HL-60 (cell line): ENCODE measurements around the gene CDC26.

ENCODE experiments used
- DNase-seq, 2 experiments: peaks; one replicate each; pipeline ENCODE4 v3.0.0-alpha.2; 2010 to 2020; ENCODE audit warnings: low read depth in 1 of 2, low spot score in 1 of 2
- H3K27ac ChIP-seq: fragments of 250-450 bp; sonication (Bioruptor Pico); replicated peaks from 2 replicates; pipeline ENCODE4 v1.5.1; 2020; ENCODE audit warnings: mild to moderate bottlenecking, moderate library complexity
- H3K27me3 ChIP-seq: fragments of 250-450 bp; sonication (Bioruptor Pico); 2 replicates; pipeline ENCODE4 v1.5.1; 2021; ENCODE audit warnings: mild to moderate bottlenecking, moderate library complexity; ENCODE audit not compliant: insufficient read depth, poor library complexity, severe bottlenecking
- H3K4me3 ChIP-seq: replicated peaks from 2 replicates; pipeline ENCODE4 v1.5.1; 2011; ENCODE audit warnings: mild to moderate bottlenecking, control low read depth, low read length; ENCODE audit not compliant: insufficient read depth
- GABPA ChIP-seq: IDR thresholded peaks from 2 replicates; pipeline ENCODE4 v1.6.1; 2012; ENCODE audit warnings: low read depth
- POLR2AphosphoS5 ChIP-seq: IDR thresholded peaks from 2 replicates; pipeline ENCODE4 v1.6.1; 2012; ENCODE audit warnings: low read depth
- SPI1 ChIP-seq: IDR thresholded peaks from 2 replicates; pipeline ENCODE4 v1.6.1; 2012; ENCODE audit warnings: low read depth, mild to moderate bottlenecking, borderline replicate concordance
- TF ChIP-seq, protein P1 (sequence below): IDR thresholded peaks from one replicate; pipeline ENCODE4 v1.5.1; 2011; ENCODE audit warnings: low read length, control low read depth, inconsistent platforms; ENCODE audit not compliant: insufficient read depth
- TF ChIP-seq, protein P2 (sequence below): IDR thresholded peaks from 2 replicates; pipeline ENCODE4 v1.6.1; 2012; ENCODE audit warnings: low read depth; ENCODE audit not compliant: insufficient replicate concordance

The CDC26 gene

DNA sequence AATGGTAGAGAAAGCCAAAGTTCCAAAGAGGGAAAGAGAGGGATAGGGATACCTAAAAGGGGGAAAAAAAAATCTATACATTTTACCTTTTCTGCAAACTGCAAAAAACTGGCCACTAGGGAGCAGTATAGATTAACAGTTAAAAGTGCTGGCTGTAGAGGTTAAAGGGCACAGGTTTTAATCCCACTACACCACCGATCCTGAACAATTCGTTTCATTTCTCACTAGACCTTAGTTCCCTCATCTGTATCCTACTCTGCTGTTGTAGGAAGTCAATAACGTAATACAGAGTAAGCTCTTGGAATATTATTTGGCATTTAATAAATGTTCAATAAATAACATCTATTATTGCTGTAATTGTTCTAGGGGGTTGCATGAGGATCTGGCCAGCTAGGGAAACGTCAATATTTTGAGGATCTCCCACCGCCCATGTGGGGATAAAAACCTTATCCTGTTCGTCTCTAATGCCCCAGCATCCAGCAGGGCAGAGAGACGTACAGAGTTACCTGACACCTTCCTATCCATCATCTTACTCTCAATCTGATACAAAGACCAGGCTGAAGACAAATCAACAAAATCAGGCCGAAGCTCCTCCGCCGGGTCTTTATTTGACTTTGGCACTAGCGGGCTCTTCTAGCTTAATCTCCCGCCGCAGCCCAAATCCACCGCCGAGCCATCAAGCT, 757 bp downstream of the CDC26 start:
- peak overlapping the region; percentile 89 for H3K4me3 ChIP-seq
- DNase-seq, result peak in 1 of 2 experiments; percentile 61
- peak overlapping the region; percentile 92 for H3K27ac ChIP-seq
- TF ChIP-seq, protein P1, sequence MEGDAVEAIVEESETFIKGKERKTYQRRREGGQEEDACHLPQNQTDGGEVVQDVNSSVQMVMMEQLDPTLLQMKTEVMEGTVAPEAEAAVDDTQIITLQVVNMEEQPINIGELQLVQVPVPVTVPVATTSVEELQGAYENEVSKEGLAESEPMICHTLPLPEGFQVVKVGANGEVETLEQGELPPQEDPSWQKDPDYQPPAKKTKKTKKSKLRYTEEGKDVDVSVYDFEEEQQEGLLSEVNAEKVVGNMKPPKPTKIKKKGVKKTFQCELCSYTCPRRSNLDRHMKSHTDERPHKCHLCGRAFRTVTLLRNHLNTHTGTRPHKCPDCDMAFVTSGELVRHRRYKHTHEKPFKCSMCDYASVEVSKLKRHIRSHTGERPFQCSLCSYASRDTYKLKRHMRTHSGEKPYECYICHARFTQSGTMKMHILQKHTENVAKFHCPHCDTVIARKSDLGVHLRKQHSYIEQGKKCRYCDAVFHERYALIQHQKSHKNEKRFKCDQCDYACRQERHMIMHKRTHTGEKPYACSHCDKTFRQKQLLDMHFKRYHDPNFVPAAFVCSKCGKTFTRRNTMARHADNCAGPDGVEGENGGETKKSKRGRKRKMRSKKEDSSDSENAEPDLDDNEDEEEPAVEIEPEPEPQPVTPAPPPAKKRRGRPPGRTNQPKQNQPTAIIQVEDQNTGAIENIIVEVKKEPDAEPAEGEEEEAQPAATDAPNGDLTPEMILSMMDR, result peak; percentile 28
- no peak for TF ChIP-seq GABPA
- no peak for TF ChIP-seq POLR2AphosphoS5
- no peak for TF ChIP-seq SPI1
- no peaks in the 10 kb centered on the region for H3K27me3 ChIP-seq

DNA sequence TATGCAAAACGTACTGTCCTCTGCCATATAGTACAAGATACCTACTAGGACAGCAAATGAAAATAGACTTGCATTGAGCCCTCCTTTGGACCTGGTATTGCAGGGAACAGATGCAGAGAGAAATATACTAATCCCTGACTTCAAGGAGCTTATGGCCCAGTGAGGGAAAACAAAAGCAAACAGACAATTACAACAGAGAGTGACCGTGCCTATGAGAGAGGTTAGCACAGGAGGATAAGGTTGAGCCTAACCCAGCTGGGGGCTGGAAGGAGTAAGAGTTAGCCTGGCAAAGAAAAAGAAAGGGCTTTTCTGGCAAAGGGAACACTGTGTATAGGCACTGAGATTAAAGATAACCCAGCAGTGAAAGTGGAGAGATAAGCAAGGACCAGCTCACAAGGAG, 5.5 kb downstream of the CDC26 start:
- Histone ChIP-seq H3K4me3 (no peak overlapping the region), H3K27ac (no peak overlapping the region), H3K27me3 (no peaks in the 10 kb centered on the region)
- TF ChIP-seq SPI1, result no peak
- TF ChIP-seq, protein P1, result no peak
- TF ChIP-seq, protein P2, sequence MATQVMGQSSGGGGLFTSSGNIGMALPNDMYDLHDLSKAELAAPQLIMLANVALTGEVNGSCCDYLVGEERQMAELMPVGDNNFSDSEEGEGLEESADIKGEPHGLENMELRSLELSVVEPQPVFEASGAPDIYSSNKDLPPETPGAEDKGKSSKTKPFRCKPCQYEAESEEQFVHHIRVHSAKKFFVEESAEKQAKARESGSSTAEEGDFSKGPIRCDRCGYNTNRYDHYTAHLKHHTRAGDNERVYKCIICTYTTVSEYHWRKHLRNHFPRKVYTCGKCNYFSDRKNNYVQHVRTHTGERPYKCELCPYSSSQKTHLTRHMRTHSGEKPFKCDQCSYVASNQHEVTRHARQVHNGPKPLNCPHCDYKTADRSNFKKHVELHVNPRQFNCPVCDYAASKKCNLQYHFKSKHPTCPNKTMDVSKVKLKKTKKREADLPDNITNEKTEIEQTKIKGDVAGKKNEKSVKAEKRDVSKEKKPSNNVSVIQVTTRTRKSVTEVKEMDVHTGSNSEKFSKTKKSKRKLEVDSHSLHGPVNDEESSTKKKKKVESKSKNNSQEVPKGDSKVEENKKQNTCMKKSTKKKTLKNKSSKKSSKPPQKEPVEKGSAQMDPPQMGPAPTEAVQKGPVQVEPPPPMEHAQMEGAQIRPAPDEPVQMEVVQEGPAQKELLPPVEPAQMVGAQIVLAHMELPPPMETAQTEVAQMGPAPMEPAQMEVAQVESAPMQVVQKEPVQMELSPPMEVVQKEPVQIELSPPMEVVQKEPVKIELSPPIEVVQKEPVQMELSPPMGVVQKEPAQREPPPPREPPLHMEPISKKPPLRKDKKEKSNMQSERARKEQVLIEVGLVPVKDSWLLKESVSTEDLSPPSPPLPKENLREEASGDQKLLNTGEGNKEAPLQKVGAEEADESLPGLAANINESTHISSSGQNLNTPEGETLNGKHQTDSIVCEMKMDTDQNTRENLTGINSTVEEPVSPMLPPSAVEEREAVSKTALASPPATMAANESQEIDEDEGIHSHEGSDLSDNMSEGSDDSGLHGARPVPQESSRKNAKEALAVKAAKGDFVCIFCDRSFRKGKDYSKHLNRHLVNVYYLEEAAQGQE, result no peak
- no peak for TF ChIP-seq POLR2AphosphoS5
- no peak for TF ChIP-seq GABPA
- no peak for DNase-seq

DNA sequence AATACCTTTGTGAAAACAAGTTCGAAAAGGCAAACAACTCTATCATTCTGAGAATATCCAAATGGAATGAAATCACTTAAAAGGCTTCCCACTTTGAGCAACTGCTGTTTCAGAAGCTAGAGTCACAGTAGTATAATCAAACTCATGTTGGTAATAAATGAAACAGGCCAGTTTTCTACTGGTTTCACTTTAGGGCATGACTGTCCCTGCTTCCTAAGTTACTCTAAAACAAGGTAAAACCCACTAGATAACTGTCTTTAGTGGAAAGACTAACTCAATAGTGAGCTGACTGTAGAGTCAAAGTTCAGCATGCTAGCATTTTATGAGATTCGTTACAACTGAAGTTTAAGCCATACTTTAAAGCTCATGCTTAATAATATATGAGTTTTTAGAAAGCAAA, 6.0 kb downstream of the CDC26 start:
- no peak for DNase-seq
- H3K27me3 ChIP-seq, result no peaks in the 10 kb centered on the region
- H3K27ac ChIP-seq, result no peak overlapping the region
- no peak for TF ChIP-seq SPI1
- TF ChIP-seq, protein P1, result no peak
- TF ChIP-seq GABPA, result no peak
- TF ChIP-seq, protein P2, result no peak
- TF ChIP-seq POLR2AphosphoS5, result no peak
- H3K4me3 ChIP-seq, result no peak overlapping the region
